Gastrocnemius medialis (tissue), 4 donors: ENCODE measurements around the gene DTNA.

ENCODE experiments used
- CTCF ChIP-seq, 5 experiments: fragments of 450-650 bp in 3 of 5; fragments of 200-600 bp in 2 of 5; sonication (generic) in 2 of 5; IDR thresholded peaks in 4 of 5; conservative IDR thresholded peaks in 1 of 5; 1 replicate in 4 of 5; 2 replicates in 1 of 5; pipeline ENCODE4 v1.5.1; 2016 to 2019; ENCODE audit warnings: antibody characterized with exemption in 5 of 5, mild to moderate bottlenecking in 3 of 5, moderate library complexity in 3 of 5
- POLR2A ChIP-seq, 2 donors: fragments of 450-650 bp; IDR thresholded peaks; one replicate each; pipeline ENCODE4 v1.6.1; 2017; ENCODE audit warnings: antibody characterized with exemption in 2 of 2, mild to moderate bottlenecking in 2 of 2, moderate library complexity in 2 of 2

DNA sequence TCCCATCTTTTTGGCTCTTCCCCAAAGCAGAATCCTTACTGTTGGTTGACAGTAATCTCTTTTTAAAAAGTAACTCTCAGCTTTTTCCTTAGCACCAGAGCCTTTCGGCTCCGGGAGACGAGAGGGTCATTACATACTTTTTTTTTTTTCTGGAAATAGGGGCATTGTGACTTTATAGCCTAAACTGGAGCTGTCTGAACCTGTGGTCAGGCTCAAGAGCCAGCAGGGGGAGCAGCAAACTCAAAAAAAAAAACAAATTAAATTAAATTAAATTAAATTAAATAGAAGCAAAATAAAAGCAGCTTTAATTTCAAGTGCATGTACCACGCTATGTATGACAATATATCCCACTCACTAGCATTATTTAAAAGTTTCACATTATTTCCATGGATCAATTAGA lies 156.6 kb downstream of the DTNA start:
- TF ChIP-seq CTCF (IDR thresholded peaks at IDR 0.05 in 4 of 5, conservative IDR thresholded peaks at IDR 0.05 in 1 of 5) (peak; percentile 22 to 65 (median 35)), POLR2A (IDR thresholded peaks at IDR 0.05) (no peak)
